ENCODE measurements around the gene SUGCT.

SUGCT gene

GRCh38 chr7:40197527-40197926 is 62.7 kb downstream of the SUGCT start:
- no peaks in the 10 kb centered on the region for H3K36me3 Mint-ChIP-seq (ENCODE audit: low read depth)
- peaks cover 4% of the 10 kb centered on the region for H3K4me1 Mint-ChIP-seq
- H3K4me3 Mint-ChIP-seq, result no peak overlapping the region
- TF ChIP-seq CTCF (IDR thresholded peaks at IDR 0.05; ENCODE audit: unreplicated experiment in 3 of 3), result no peak
- no peaks in the 10 kb centered on the region for H3K27me3 Mint-ChIP-seq (ENCODE audit: low read depth)
- no peaks in the 10 kb centered on the region for H3K9me3 Mint-ChIP-seq
- H3K27ac Mint-ChIP-seq, result no peak overlapping the region

- Mint-ChIP-seq H3K27me3 (ENCODE audit: low read depth) (no peaks in the 10 kb centered on the region), H3K27ac (no peak overlapping the region), H3K36me3 (ENCODE audit: low read depth) (no peaks in the 10 kb centered on the region), H3K4me3 (no peak overlapping the region), H3K4me1 (peaks cover 4% of the 10 kb centered on the region), H3K9me3 (no peaks in the 10 kb centered on the region)
- peak; percentile 38 to 52 (median 46) for TF ChIP-seq CTCF (IDR thresholded peaks at IDR 0.05; ENCODE audit: unreplicated experiment in 3 of 3)
Measured at GRCh38 chr7:40199076-40199802, 64.4 kb downstream of the SUGCT start.

GRCh38 chr7:40200791-40201190 is 66.0 kb downstream of the SUGCT start:
- Mint-ChIP-seq H3K4me3 (no peak overlapping the region), H3K4me1 (peaks cover 6% of the 10 kb centered on the region), H3K27me3 (ENCODE audit: low read depth) (no peaks in the 10 kb centered on the region), H3K27ac (no peak overlapping the region), H3K36me3 (ENCODE audit: low read depth) (no peaks in the 10 kb centered on the region), H3K9me3 (no peaks in the 10 kb centered on the region)
- no peak for TF ChIP-seq CTCF (IDR thresholded peaks at IDR 0.05; ENCODE audit: unreplicated experiment in 3 of 3)

- H3K27me3 Mint-ChIP-seq (ENCODE audit: low read depth), result no peaks in the 10 kb centered on the region
- H3K4me1 Mint-ChIP-seq, result peaks cover 8% of the 10 kb centered on the region
- no peak overlapping the region for H3K27ac Mint-ChIP-seq
- no peak for TF ChIP-seq CTCF (IDR thresholded peaks at IDR 0.05; ENCODE audit: unreplicated experiment in 3 of 3)
- peaks cover 4% of the 10 kb centered on the region for H3K36me3 Mint-ChIP-seq (ENCODE audit: low read depth)
- no peak overlapping the region for H3K4me3 Mint-ChIP-seq
- no peaks in the 10 kb centered on the region for H3K9me3 Mint-ChIP-seq
Measured at GRCh38 chr7:40202851-40203250, 68.0 kb downstream of the SUGCT start.

GRCh38 chr7:40204581-40204980 is 69.8 kb downstream of the SUGCT start:
- Mint-ChIP-seq H3K4me3 (no peak overlapping the region), H3K27ac (no peak overlapping the region), H3K9me3 (no peaks in the 10 kb centered on the region), H3K36me3 (ENCODE audit: low read depth) (peaks cover 4% of the 10 kb centered on the region), H3K4me1 (peaks cover 8% of the 10 kb centered on the region), H3K27me3 (ENCODE audit: low read depth) (no peaks in the 10 kb centered on the region)
- TF ChIP-seq CTCF (IDR thresholded peaks at IDR 0.05; ENCODE audit: unreplicated experiment in 3 of 3), result no peak

- TF ChIP-seq CTCF (IDR thresholded peaks at IDR 0.05; ENCODE audit: unreplicated experiment in 3 of 3), result no peak
- Mint-ChIP-seq H3K4me3 (no peak overlapping the region), H3K9me3 (no peaks in the 10 kb centered on the region), H3K27ac (no peak overlapping the region), H3K4me1 (peaks cover 4% of the 10 kb centered on the region), H3K27me3 (ENCODE audit: low read depth) (no peaks in the 10 kb centered on the region), H3K36me3 (ENCODE audit: low read depth) (peaks cover 4% of the 10 kb centered on the region)
Measured at GRCh38 chr7:40205992-40206391, 71.2 kb downstream of the SUGCT start.
